Type B pancreatic cell (in vitro differentiated cells): Measurements from ENCODE around the gene PKIB. TPM values are rescaled to one million over a fixed set of nuclear protein-coding genes. Genes with fewer than 3 reads are reported as not detected.

Experiments used
- DNase-seq: peaks from one replicate; pipeline ENCODE4 v3.0.0; 2021; ENCODE audit warnings: mixed read lengths; ENCODE audit not compliant: unreplicated experiment; ENCODE audit errors: extremely low spot score
- H3K27ac Mint-ChIP-seq: 2 replicates; pipeline ENCODE4 v1.8.0; 2021; ENCODE audit warnings: mild to moderate bottlenecking, mixed read lengths
- H3K27me3 Mint-ChIP-seq: 2 replicates; pipeline ENCODE4 v1.8.0; 2021; ENCODE audit warnings: mixed read lengths
- H3K36me3 Mint-ChIP-seq: 2 replicates; pipeline ENCODE4 v1.8.0; 2021; ENCODE audit warnings: mixed read lengths
- H3K4me1 Mint-ChIP-seq: one replicate; pipeline ENCODE4 v1.8.0; 2021; ENCODE audit warnings: mixed read lengths; ENCODE audit not compliant: unreplicated experiment
- H3K4me3 Mint-ChIP-seq: 2 replicates; pipeline ENCODE4 v1.8.0; 2021; ENCODE audit warnings: mild to moderate bottlenecking, mixed read lengths
- H3K9me3 Mint-ChIP-seq: 2 replicates; pipeline ENCODE4 v1.8.0; 2021; ENCODE audit warnings: mixed read lengths
- CTCF ChIP-seq: fragments of 200-600 bp; sonication (generic); conservative IDR thresholded peaks from 2 replicates; pipeline ENCODE4 v1.5.0; 2021; ENCODE audit warnings: antibody characterized with exemption, mild to moderate bottlenecking
- total RNA-seq: library from RNA; stranded (reverse); gene quantifications from 2 replicates; pipeline ENCODE4 v1.2.1, GENCODE V29; 2021; ENCODE audit warnings: low replicate concordance

The PKIB gene
- total RNA-seq, 1 donor from 2014 or later, result 31.7 TPM

- Mint-ChIP-seq H3K4me3 (no peak overlapping the region), H3K36me3 (no peaks in the 10 kb centered on the region), H3K27me3 (no peaks in the 10 kb centered on the region), H3K9me3 (peaks cover 5% of the 10 kb centered on the region), H3K4me1 (peaks cover 9% of the 10 kb centered on the region), H3K27ac (no peak overlapping the region)
- TF ChIP-seq CTCF, result no peak
- DNase-seq, result no peak
Measured at GRCh38 chr6:122755901-122756300, 145.7 kb downstream of the PKIB start.

GRCh38 chr6:122758927-122759334 is 148.7 kb downstream of the PKIB start:
- Mint-ChIP-seq H3K36me3 (no peaks in the 10 kb centered on the region), H3K27me3 (no peaks in the 10 kb centered on the region)

GRCh38 chr6:122760330-122760729 is 150.1 kb downstream of the PKIB start:
- no peaks in the 10 kb centered on the region for H3K27me3 Mint-ChIP-seq

More at GRCh38 chr6:122758927-122759334, 148.7 kb downstream of the PKIB start:
- no peak overlapping the region for H3K4me3 Mint-ChIP-seq
- no peak for TF ChIP-seq CTCF
- H3K9me3 Mint-ChIP-seq, result peaks cover 5% of the 10 kb centered on the region
- no peak overlapping the region for H3K27ac Mint-ChIP-seq
- no peaks in the 10 kb centered on the region for H3K4me1 Mint-ChIP-seq
- DNase-seq, result no peak

GRCh38 chr6:122766256-122766655 is 156.1 kb downstream of the PKIB start:
- Mint-ChIP-seq H3K4me3 (no peak overlapping the region), H3K27me3 (no peaks in the 10 kb centered on the region), H3K9me3 (no peaks in the 10 kb centered on the region), H3K4me1 (no peaks in the 10 kb centered on the region), H3K27ac (no peak overlapping the region), H3K36me3 (no peaks in the 10 kb centered on the region)
- no peak for TF ChIP-seq CTCF
- DNase-seq, result no peak

More at GRCh38 chr6:122760330-122760729, 150.1 kb downstream of the PKIB start:
- Mint-ChIP-seq H3K4me1 (no peaks in the 10 kb centered on the region), H3K27ac (no peak overlapping the region), H3K4me3 (no peak overlapping the region), H3K36me3 (no peaks in the 10 kb centered on the region), H3K9me3 (peaks cover 5% of the 10 kb centered on the region)
- TF ChIP-seq CTCF, result no peak
- no peak for DNase-seq

- H3K27ac Mint-ChIP-seq, result no peak overlapping the region
- no peak for DNase-seq
- no peak for TF ChIP-seq CTCF
- no peaks in the 10 kb centered on the region for H3K4me1 Mint-ChIP-seq
- peaks cover under 1% of the 10 kb centered on the region for H3K9me3 Mint-ChIP-seq
- no peak overlapping the region for H3K4me3 Mint-ChIP-seq
- H3K36me3 Mint-ChIP-seq, result no peaks in the 10 kb centered on the region
- H3K27me3 Mint-ChIP-seq, result no peaks in the 10 kb centered on the region
Measured at GRCh38 chr6:122770835-122771601, 160.8 kb downstream of the PKIB start.
